Measurements from ENCODE around the gene PRELID1. TPM values are rescaled to one million over a fixed set of nuclear protein-coding genes. Genes with fewer than 3 reads are reported as not detected.

Gene PRELID1
- polyA plus RNA-seq, 1 experiment, result 135 TPM

- Histone ChIP-seq H3K9me3 (ENCODE audit: control insufficient read depth, insufficient read depth, low read length) (no peaks in the 10 kb centered on the region; the same call in 1 of the 2 replicates), H3K4me3 (ENCODE audit: low read depth, low read length) (no peak overlapping the region), H3K27me3 (ENCODE audit: control insufficient read depth, insufficient read depth, low read length) (no peaks in the 10 kb centered on the region), H3K27ac (ENCODE audit: low read depth, low read length) (no peak overlapping the region)
- DNase-seq (ENCODE audit: low read depth, low spot score), result no peak
- no peak for TF ChIP-seq CTCF (IDR thresholded peaks at IDR 0.05; ENCODE audit: low read depth, low read length)
- ChIA-PET CTCF (interaction anchor here (0.8 to 2.3 kb wide), 3 partner anchors 17 to 25 kb away, joined by 3 to 7 read pairs (median 6); partner anchors contain the start of gene LMAN2), POLR2A (no interaction called here)
These were observed 31.4 kb downstream of the PRELID1 start for GRCh38 chr5:177334781-177335700.

- no peak overlapping the region for H3K4me3 ChIP-seq (ENCODE audit: low read depth, low read length)
- no peak for TF ChIP-seq CTCF (IDR thresholded peaks at IDR 0.05; ENCODE audit: low read depth, low read length)
- CTCF ChIA-PET, result interaction anchor here (0.8 to 2.0 kb wide), 3 partner anchors 10 to 18 kb away, joined by 3 to 7 read pairs (median 3); partner anchors contain the start of gene LMAN2
- DNase-seq (ENCODE audit: low read depth, low spot score), result no peak
- no peaks in the 10 kb centered on the region; the same call in 1 of the 2 replicates for H3K9me3 ChIP-seq (ENCODE audit: control insufficient read depth, insufficient read depth, low read length)
- POLR2A ChIA-PET, result no interaction called here
- no peaks in the 10 kb centered on the region for H3K27me3 ChIP-seq (ENCODE audit: control insufficient read depth, insufficient read depth, low read length)
- H3K27ac ChIP-seq (ENCODE audit: low read depth, low read length), result no peak overlapping the region
These were observed 32.1 kb downstream of the PRELID1 start for GRCh38 chr5:177335701-177336065.

GRCh38 chr5:177336112-177336511 is 32.5 kb downstream of the PRELID1 start:
- Histone ChIP-seq H3K9me3 (ENCODE audit: control insufficient read depth, insufficient read depth, low read length) (no peaks in the 10 kb centered on the region; the same call in 1 of the 2 replicates), H3K27me3 (ENCODE audit: control insufficient read depth, insufficient read depth, low read length) (no peaks in the 10 kb centered on the region), H3K4me3 (ENCODE audit: low read depth, low read length) (no peak overlapping the region), H3K27ac (ENCODE audit: low read depth, low read length) (no peak overlapping the region)
- TF ChIP-seq CTCF (IDR thresholded peaks at IDR 0.05; ENCODE audit: low read depth, low read length), result peak; percentile 23; the same call in 1 of the 2 replicates
- POLR2A ChIA-PET, result no interaction called here
- DNase-seq (ENCODE audit: low read depth, low spot score), result no peak
- CTCF ChIA-PET, result interaction anchor here (0.5 to 2.0 kb wide), 4 partner anchors 10 to 120 kb away, joined by 3 to 7 read pairs (median 3); partner anchors contain the start of gene LMAN2

GRCh38 chr5:177336603-177337494 is 33.2 kb downstream of the PRELID1 start:
- ChIA-PET CTCF (interaction anchor here (0.5 to 1.2 kb wide), 2 partner anchors 9 to 119 kb away, joined by 3 read pairs; no protein-coding TSS in a partner anchor), POLR2A (no interaction called here)
- no peak for TF ChIP-seq CTCF (IDR thresholded peaks at IDR 0.05; ENCODE audit: low read depth, low read length)
- no peak for DNase-seq (ENCODE audit: low read depth, low spot score)
- Histone ChIP-seq H3K27me3 (ENCODE audit: control insufficient read depth, insufficient read depth, low read length) (no peaks in the 10 kb centered on the region), H3K9me3 (ENCODE audit: control insufficient read depth, insufficient read depth, low read length) (no peaks in the 10 kb centered on the region; the same call in 1 of the 2 replicates), H3K4me3 (ENCODE audit: low read depth, low read length) (no peak overlapping the region), H3K27ac (ENCODE audit: low read depth, low read length) (no peak overlapping the region)

All from AG04450 (cell line).